Right lobe of liver (tissue), 4 donors: ENCODE measurements around the gene MYO1C.

Experiments used
- POLR2A ChIP-seq: fragments of 450-650 bp; IDR thresholded peaks from one replicate; pipeline ENCODE4 v1.6.1; 2017; ENCODE audit warnings: antibody characterized with exemption, mild to moderate bottlenecking
- TF ChIP-seq, protein P1 (sequence below), 4 donors: fragments of 200-600 bp in 3 of 4; fragments of 450-650 bp in 1 of 4; IDR thresholded peaks; one replicate each; pipeline versions ENCODE4 v1.5.1 to v1.8.0; 2016 to 2022; ENCODE audit warnings: antibody characterized with exemption in 4 of 4, mild to moderate bottlenecking in 2 of 4
- donor health status: DM: no; HTN: no; CAD: no.
- donor health status: DM: no; HTN: no; CAD: no.
- donor health status: DM: no; HTN: yes; CAD: no.

DNA sequence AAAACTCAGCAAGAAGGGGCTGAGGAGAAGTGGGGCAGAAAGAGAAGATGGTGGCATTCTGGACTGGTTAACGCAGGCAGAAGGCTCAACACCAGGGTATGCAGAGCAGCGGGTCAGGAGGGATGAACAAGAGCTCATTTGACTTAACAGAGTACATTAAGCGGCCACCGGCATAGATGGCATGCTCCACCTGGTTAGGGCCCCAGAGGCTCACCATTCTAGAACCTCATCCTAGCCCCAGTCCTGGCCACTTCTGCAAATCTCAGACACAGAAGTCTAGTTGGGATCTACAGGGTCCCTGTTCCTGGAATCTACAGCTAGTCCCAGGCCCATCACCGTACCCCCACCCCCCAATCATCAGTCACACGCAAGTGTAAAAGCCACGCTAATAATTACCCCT is 1.7 kb upstream of the MYO1C start:
- TF ChIP-seq, protein P1, sequence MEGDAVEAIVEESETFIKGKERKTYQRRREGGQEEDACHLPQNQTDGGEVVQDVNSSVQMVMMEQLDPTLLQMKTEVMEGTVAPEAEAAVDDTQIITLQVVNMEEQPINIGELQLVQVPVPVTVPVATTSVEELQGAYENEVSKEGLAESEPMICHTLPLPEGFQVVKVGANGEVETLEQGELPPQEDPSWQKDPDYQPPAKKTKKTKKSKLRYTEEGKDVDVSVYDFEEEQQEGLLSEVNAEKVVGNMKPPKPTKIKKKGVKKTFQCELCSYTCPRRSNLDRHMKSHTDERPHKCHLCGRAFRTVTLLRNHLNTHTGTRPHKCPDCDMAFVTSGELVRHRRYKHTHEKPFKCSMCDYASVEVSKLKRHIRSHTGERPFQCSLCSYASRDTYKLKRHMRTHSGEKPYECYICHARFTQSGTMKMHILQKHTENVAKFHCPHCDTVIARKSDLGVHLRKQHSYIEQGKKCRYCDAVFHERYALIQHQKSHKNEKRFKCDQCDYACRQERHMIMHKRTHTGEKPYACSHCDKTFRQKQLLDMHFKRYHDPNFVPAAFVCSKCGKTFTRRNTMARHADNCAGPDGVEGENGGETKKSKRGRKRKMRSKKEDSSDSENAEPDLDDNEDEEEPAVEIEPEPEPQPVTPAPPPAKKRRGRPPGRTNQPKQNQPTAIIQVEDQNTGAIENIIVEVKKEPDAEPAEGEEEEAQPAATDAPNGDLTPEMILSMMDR (IDR thresholded peaks at IDR 0.05): no peak
- TF ChIP-seq POLR2A: no peak
